Measurements from ENCODE around the gene CD8A.
"Not testable (repeated sequence)": the region's sequence is repeated elsewhere in the genome, so short reads cannot be mapped to it uniquely, and the experiment has no call there.

Gene CD8A

GRCh38 chr2:86776532-86776931 is 14.2 kb downstream of the CD8A start:
- DNase-seq (ENCODE audit: low spot score), result no peak

GRCh38 chr2:86775338-86775737 is 15.4 kb downstream of the CD8A start:
- no peak for DNase-seq (ENCODE audit: low spot score)

GRCh38 chr2:86774862-86775261 is 15.9 kb downstream of the CD8A start:
- DNase-seq (ENCODE audit: low spot score), result no peak

- DNase-seq (ENCODE audit: low spot score), result no peak
These were observed 18.1 kb downstream of the CD8A start for GRCh38 chr2:86772611-86773010.

GRCh38 chr2:86770816-86771301 is 19.9 kb downstream of the CD8A start:
- DNase-seq (ENCODE audit: low spot score), result no peak

GRCh38 chr2:86769838-86770237 is 20.9 kb downstream of the CD8A start:
- DNase-seq (ENCODE audit: low spot score), result no peak

GRCh38 chr2:86768189-86768949 is 22.3 kb downstream of the CD8A start:
- no peak for DNase-seq (ENCODE audit: low spot score)

GRCh38 chr2:86765310-86765695 is 25.4 kb downstream of the CD8A start:
- no peak for DNase-seq (ENCODE audit: low spot score)

GRCh38 chr2:86764661-86765309 is 25.9 kb downstream of the CD8A start:
- peak; percentile 55 for DNase-seq (ENCODE audit: low spot score)

- no peak for DNase-seq (ENCODE audit: low spot score)
These were observed 30.3 kb downstream of the CD8A start for GRCh38 chr2:86760371-86760770.

GRCh38 chr2:86758405-86758804 is 32.3 kb downstream of the CD8A start:
- DNase-seq (ENCODE audit: low spot score), result no peak

GRCh38 chr2:86753606-86754005 is 37.1 kb downstream of the CD8A start:
- DNase-seq (ENCODE audit: low spot score), result no peak

GRCh38 chr2:86752934-86753333 is 37.8 kb downstream of the CD8A start:
- no peak for DNase-seq (ENCODE audit: low spot score)

GRCh38 chr2:86751778-86752177 is 38.9 kb downstream of the CD8A start:
- no peak for DNase-seq (ENCODE audit: low spot score)

GRCh38 chr2:86750240-86750839 is 40.4 kb downstream of the CD8A start:
- no peak for DNase-seq (ENCODE audit: low spot score)

GRCh38 chr2:86747711-86748639 is 42.7 kb downstream of the CD8A start:
- DNase-seq (ENCODE audit: low spot score), result no peak

- DNase-seq (ENCODE audit: low spot score), result no peak
These were observed 43.8 kb downstream of the CD8A start for GRCh38 chr2:86746939-86747338.

- no peak for DNase-seq (ENCODE audit: low spot score)
These were observed 46.6 kb downstream of the CD8A start for GRCh38 chr2:86744152-86744551.

GRCh38 chr2:86741889-86742498 is 48.7 kb downstream of the CD8A start:
- not testable (repeated sequence) for DNase-seq (ENCODE audit: low spot score)

GRCh38 chr2:86739889-86740288 is 50.8 kb downstream of the CD8A start:
- DNase-seq (ENCODE audit: low spot score), result not testable (repeated sequence)

- not testable (repeated sequence) for DNase-seq (ENCODE audit: low spot score)
These were observed 51.2 kb downstream of the CD8A start for GRCh38 chr2:86739485-86739884.

- DNase-seq (ENCODE audit: low spot score), result not testable (repeated sequence)
These were observed 55.8 kb downstream of the CD8A start for GRCh38 chr2:86734896-86735295.
